GM10266 (cell line): Measurements from ENCODE around the gene TIPIN.
"Not testable (repeated sequence)": the region's sequence is repeated elsewhere in the genome, so short reads cannot be mapped to it uniquely, and the experiment has no call there.

Experiments used
- DNase-seq: peaks from one replicate; pipeline ENCODE4 v3.0.0; 2012; ENCODE audit errors: extremely low spot score
- TF ChIP-seq, protein P1 (sequence below): IDR thresholded peaks from 2 replicates; pipeline ENCODE4 v1.5.1; 2012; ENCODE audit warnings: mild to moderate bottlenecking, low read depth; ENCODE audit not compliant: control insufficient read depth, insufficient read depth; ENCODE audit errors: missing control alignments

TIPIN gene

DNA sequence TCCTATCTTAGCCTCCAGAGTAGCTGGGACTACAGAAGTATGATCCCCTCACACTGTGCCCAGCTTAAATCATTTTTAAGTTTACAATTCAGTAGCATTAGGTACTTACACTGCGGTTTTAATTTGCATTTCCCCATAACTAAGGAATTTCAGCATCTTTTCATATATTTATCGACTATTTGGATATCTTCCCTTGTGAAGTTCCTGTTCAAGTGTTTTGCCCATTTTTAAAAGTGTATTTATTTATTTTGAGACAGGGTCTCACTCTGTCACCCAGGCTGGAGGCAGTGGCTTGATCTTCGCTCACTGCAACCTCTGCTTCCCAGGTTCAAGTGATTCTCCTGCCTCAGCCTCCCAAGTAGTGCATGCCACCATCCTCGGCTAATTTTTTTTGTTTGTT lies 17.7 kb upstream of the TIPIN start:
- TF ChIP-seq, protein P1, sequence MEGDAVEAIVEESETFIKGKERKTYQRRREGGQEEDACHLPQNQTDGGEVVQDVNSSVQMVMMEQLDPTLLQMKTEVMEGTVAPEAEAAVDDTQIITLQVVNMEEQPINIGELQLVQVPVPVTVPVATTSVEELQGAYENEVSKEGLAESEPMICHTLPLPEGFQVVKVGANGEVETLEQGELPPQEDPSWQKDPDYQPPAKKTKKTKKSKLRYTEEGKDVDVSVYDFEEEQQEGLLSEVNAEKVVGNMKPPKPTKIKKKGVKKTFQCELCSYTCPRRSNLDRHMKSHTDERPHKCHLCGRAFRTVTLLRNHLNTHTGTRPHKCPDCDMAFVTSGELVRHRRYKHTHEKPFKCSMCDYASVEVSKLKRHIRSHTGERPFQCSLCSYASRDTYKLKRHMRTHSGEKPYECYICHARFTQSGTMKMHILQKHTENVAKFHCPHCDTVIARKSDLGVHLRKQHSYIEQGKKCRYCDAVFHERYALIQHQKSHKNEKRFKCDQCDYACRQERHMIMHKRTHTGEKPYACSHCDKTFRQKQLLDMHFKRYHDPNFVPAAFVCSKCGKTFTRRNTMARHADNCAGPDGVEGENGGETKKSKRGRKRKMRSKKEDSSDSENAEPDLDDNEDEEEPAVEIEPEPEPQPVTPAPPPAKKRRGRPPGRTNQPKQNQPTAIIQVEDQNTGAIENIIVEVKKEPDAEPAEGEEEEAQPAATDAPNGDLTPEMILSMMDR, result no peak
- DNase-seq, result no peak

DNA sequence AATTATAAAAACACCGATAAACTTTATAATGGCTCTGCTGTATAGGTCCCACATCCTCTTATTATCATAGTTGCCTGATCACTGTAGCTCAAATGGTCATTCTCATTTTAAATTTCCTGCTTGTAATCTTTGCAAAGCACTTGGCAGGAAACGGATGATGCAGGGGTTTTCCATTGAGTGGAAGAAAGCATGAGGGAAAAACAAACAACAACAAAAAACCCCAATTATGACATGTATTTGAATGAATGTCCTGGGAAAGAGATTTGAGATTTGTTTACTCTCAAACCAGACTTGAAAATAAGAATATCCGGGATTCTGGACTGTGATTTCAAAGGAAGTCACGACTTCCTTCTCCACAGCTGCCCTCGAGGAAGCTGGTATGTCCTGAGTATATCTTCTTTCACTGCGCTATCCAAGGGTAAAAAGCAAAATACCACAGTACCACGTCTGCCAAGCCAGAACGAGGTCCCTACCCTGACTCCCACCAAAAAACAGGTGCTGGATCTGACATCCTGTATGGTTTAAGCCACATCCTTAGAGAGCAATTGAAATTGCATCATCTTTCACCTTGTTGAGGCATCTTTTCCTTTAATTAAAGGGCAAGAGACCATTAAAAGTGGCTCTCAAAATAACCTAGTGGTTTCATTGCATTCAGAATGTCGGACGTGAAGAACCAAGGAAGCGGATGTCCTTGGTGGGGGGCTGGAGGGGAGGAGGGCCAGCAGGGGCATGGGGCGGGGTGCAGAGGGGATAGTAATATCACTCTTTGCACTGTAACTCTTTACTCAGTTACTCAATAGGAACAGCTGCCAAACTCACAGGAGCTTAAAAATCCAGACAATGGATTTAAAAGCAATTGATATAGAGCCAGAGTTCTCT lies 13.5 kb upstream of the TIPIN start:
- TF ChIP-seq, protein P1, result no peak

DNA sequence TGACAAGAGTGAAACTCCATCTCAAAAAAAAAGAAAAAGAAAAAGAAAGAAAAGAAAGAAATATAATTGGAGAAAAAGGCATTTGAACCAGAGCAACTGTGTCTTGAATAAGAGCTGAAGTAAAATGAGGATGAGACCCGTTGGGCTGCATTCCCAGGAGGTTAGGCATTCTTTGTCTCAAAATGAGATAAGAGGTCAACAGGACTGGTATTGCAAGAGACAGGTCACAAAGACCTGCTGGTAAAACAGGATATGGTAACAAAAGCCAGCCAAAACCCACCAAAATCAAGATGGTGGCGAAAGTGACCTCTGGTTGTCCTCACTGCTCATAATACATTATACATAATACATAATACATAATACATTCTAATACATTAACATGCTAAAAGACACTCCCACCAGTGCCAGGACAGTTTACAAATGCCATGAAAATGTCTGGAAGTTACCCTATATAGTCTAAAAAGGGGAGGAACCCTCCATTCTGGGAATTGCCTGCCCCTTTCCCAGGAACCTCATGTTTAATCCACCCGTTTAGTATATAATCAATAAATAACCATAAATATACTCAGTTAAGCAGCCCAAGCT lies 8.6 kb upstream of the TIPIN start:
- TF ChIP-seq, protein P1, result no peak

More for the DNA sequence above, 13.5 kb upstream of the TIPIN start:
- DNase-seq, result peak; percentile 47

DNA sequence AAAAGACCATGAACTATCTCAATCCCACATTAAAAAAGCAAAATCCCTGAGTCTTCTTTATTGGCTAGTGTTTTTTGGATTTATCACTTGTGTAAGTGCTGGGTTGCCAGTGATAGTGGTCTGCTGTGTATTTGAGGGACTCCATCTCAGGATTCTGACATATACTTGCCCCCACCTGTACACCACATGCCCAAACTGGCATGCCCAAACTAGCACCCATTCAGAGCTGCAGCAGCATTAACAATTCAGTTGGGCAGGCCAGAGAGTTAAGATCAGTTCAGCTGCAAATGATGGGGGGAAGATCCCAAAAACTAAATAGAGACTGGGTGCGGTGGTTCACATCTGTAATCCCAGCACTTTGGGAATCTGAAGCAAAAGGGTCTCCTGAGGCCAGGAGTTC lies 6.3 kb upstream of the TIPIN start:
- TF ChIP-seq, protein P1, result no peak
- no peak for DNase-seq

More for the DNA sequence above, 8.6 kb upstream of the TIPIN start:
- DNase-seq, result no peak

DNA sequence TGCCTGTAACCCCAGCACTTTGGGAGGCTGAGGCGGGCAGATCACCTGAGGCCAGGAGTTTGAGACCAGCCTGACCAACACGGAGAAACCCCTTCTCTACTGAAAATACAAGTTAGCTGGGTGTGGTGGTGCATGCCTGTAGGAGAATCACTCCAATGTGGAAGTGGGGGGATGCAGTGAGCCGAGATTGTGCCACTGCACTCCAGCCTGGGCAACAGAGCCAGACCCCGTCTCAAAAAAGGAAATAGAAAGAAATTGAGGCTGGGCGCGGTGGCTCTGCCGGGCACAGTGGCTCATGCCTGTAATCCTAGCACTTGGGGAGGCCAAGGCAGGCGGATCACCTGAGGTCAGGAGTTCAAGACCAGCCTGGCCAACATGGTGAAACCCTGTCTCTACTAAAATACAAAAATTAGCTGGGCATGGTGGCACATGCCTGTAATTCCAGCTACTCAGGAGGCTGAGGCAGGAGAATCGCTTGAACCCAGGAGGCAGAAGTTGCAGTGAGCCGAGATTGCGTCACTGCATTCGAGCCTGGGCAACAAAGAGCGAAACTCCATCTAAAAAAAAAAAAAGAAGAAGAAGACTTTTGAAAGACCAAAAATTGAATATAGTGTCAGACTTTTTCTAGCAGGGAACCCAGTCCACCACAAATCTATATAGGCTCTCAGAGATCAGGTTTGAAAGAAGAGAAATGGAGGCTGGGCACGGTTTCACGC lies 5.4 kb upstream of the TIPIN start:
- not testable (repeated sequence) for DNase-seq

DNA sequence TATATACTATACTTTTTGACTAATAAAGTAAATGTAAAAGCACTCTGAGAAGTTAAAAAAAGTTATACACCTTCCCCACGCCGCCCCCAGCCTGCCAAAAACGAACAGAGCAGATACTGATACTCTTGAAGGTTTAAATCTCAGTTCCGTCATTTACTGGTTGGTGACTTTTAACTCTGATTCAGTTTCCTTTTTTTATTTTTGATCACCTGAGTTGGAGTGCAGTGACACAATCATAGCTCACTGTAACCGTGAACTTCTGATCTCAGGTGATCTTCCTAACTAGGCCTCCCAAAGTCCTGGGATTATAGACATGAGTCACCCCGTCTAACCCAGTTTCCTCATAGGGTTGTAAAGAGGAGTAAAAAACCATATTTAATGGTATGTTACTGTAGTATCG lies 3.3 kb upstream of the TIPIN start:
- TF ChIP-seq, protein P1, result no peak
- DNase-seq, result peak; percentile 18

DNA sequence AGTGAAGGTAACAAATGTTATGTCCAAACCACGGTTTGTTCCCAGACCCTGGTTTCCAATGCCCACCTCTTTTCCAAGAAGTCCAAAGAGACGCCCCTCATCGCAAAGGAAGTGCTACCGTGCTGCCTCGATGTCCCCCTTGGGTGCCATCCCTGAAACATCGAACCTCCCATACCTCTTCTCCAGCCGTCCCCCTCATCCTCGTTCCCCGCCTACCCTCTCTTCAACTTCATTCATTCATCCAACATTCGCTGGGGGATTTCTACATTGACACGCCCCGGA lies 467 bp downstream of the TIPIN start:
- TF ChIP-seq, protein P1, result no peak
- DNase-seq, result no peak

DNA sequence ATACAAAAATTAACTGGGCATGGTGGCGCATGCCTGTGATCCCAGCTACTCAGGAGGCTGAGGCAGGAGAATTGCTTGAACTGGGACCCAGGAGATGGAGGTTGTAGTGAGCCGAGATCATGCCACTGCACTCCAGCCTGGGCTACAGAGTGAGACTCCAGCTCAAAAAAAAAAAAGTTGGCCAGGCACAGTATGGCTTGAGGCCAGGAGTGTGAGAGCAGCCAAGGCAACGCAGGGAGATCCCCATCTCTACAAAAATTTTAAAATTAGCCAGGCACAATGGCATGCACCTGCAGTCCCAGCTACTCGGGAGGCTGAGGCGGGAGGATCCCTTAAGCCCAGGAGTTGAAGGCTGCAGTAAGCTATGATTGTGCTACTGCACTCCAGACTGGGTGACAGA lies 8.0 kb downstream of the TIPIN start:
- DNase-seq, result not testable (repeated sequence)
